ENCODE data around the gene RASGRF2.

- TF ChIP-seq, protein P1, sequence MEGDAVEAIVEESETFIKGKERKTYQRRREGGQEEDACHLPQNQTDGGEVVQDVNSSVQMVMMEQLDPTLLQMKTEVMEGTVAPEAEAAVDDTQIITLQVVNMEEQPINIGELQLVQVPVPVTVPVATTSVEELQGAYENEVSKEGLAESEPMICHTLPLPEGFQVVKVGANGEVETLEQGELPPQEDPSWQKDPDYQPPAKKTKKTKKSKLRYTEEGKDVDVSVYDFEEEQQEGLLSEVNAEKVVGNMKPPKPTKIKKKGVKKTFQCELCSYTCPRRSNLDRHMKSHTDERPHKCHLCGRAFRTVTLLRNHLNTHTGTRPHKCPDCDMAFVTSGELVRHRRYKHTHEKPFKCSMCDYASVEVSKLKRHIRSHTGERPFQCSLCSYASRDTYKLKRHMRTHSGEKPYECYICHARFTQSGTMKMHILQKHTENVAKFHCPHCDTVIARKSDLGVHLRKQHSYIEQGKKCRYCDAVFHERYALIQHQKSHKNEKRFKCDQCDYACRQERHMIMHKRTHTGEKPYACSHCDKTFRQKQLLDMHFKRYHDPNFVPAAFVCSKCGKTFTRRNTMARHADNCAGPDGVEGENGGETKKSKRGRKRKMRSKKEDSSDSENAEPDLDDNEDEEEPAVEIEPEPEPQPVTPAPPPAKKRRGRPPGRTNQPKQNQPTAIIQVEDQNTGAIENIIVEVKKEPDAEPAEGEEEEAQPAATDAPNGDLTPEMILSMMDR (IDR thresholded peaks at IDR 0.05): no peak
- no peak for TF ChIP-seq POLR2AphosphoS5 (IDR thresholded peaks at IDR 0.05)
- TF ChIP-seq POLR2A (IDR thresholded peaks at IDR 0.05): no peak
- no peak for TF ChIP-seq EP300 (IDR thresholded peaks at IDR 0.05)
Measured at GRCh38 chr5:81091199-81091598, 131.0 kb downstream of the RASGRF2 start.
